Measurements from ENCODE around the gene FGF9.

The FGF9 gene

GRCh38 chr13:21670883-21671619 is at the start of gene FGF9:
Gene FGF9 (plus strand): TSS chr13:21671073. CDS start chr13:21671913, 840 bp downstream.
- DNase-seq, result peak; percentile 82 to 85

- DNase-seq, result peak in 1 of 2 donors; percentile 30
Observed at GRCh38 chr13:21625366-21625765, 45.5 kb upstream of the FGF9 start.

GRCh38 chr13:21632196-21632595 is 38.7 kb upstream of the FGF9 start:
- DNase-seq, result no peak

- no peak for DNase-seq
Observed at GRCh38 chr13:21636656-21637055, 34.2 kb upstream of the FGF9 start.

- DNase-seq, result peak; percentile 6 to 30
Observed at GRCh38 chr13:21637296-21637695, 33.6 kb upstream of the FGF9 start.

- DNase-seq, result peak in 1 of 2 donors; percentile 56
Observed at GRCh38 chr13:21638319-21639282, 32.3 kb upstream of the FGF9 start.

- DNase-seq, result no peak
Observed at GRCh38 chr13:21639561-21639960, 31.3 kb upstream of the FGF9 start.

GRCh38 chr13:21641629-21642028 is 29.2 kb upstream of the FGF9 start:
- DNase-seq, result no peak

GRCh38 chr13:21657538-21657937 is 13.3 kb upstream of the FGF9 start:
- DNase-seq, result no peak

GRCh38 chr13:21659087-21659486 is 11.8 kb upstream of the FGF9 start:
- no peak for DNase-seq

GRCh38 chr13:21661097-21661909 is 9.6 kb upstream of the FGF9 start:
- DNase-seq, result no peak

GRCh38 chr13:21663197-21663596 is 7.7 kb upstream of the FGF9 start:
- DNase-seq, result no peak

- no peak for DNase-seq
Observed at GRCh38 chr13:21668732-21669275, 2.1 kb upstream of the FGF9 start.

GRCh38 chr13:21670006-21670882 is 629 bp upstream of the FGF9 start:
- peak; percentile 62 to 65 for DNase-seq

- no peak for DNase-seq
Observed at GRCh38 chr13:21671620-21672286, 880 bp downstream of the FGF9 start.

GRCh38 chr13:21672287-21672680 is 1.4 kb downstream of the FGF9 start:
- no peak for DNase-seq

GRCh38 chr13:21672796-21673538 is 2.1 kb downstream of the FGF9 start:
- DNase-seq, result no peak

- DNase-seq, result peak; percentile 15 to 47
Observed at GRCh38 chr13:21673539-21673788, 2.6 kb downstream of the FGF9 start.

GRCh38 chr13:21673789-21674489 is 3.1 kb downstream of the FGF9 start:
- peak; percentile 17 to 48 for DNase-seq

GRCh38 chr13:21674490-21675009 is 3.7 kb downstream of the FGF9 start:
- DNase-seq, result no peak
